HG03558 (cell line): Measurements from ENCODE around the gene RAPSN.

Experiments used
- ATAC-seq: cut with Tn5 transposase; IDR thresholded peaks from one replicate; pipeline ENCODE4 v1.9.1; 2021; ENCODE audit warnings: moderate number of reproducible peaks; ENCODE audit not compliant: unreplicated experiment; ENCODE audit errors: extremely low read depth

RAPSN gene

DNA sequence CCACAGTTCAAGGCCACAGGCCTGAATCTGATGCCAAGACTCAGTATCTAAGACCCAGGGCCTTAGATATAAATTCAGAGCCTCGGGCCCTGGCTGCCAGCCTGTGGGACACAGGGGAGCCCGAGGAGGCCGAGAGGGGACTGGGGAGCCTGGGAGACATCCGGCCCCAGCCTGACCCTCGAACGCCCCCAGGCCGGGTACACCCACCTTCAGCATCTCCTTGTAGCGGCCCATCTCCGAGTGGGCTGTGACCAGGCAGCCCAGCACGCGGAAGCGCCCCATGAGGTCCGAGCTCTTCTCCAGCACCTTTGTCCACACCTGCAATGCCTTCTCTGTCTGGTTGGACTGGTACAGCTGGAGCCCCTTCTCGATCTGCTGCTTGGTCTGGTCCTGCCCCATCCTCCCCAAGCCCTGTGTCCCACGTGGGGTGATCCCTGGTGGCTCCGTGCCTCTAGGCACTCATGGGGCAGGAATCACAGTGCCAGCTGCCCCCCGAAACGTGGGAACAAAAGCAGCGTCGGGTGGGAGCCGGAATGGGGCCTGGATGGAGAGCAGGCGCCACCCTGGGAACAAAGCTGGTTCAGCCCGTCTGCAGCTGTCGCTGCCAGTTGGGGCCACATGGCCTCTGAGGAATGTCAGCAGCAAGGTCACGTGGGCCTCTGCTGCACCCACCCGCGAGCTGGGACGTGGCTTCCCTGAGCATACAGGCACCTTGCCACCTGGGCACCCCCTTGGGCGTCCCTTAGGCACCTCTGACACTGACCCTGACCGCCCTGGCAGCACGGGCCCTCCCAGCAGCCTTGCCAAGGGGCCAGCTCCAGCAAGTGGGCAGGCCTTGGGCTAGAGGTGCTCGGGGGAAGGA, at the start of gene RAPSN:
Gene RAPSN (minus strand): TSS at position 571 of the 862 bp plus-strand sequence. CDS start 172 bp downstream, at position 399.
- no peak for ATAC-seq

DNA sequence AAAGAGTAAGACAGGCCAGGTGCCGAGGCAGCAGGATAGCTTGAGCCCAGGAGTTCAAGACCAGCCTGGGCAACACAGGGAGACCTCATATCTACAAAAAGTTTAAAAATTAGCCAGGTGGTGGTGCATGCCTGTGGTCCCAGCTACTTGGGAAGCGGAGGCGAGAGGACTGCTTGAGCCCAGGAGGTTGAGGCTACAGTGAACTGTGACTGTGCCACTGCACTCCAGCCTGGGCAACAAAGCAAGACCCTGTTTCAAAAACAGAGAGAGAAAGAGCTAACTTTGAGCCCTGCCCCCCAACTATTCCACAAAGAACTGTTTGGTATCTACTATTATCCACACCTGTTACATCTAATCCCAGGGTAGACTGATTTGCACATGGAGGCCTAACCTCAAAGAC, 49.2 kb upstream of the RAPSN start:
- ATAC-seq, result no peak

DNA sequence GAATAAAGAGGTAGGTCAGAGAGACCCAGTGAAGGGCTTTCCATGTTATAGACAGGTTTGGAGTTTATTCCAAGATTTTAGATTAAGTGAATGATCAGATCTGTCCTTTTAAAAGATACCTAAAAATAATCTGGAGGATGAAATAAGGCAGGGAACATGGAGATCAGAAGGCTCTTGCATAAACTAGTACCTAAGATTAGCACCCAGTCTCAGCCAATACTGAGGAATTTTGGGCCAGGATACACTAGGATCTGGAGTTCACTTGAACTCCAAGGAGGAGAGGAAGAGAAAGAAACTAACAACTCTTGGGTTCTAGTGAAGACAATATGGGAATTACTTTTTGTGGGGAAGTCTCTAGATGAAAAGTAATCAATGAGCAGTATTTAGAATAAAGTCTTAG, 47.9 kb upstream of the RAPSN start:
- ATAC-seq, result no peak

- no peak for ATAC-seq
Observed at GRCh38 chr11:47495856-47496217, 46.9 kb upstream of the RAPSN start.

- ATAC-seq, result no peak
Observed at GRCh38 chr11:47495011-47495855, 46.3 kb upstream of the RAPSN start.

DNA sequence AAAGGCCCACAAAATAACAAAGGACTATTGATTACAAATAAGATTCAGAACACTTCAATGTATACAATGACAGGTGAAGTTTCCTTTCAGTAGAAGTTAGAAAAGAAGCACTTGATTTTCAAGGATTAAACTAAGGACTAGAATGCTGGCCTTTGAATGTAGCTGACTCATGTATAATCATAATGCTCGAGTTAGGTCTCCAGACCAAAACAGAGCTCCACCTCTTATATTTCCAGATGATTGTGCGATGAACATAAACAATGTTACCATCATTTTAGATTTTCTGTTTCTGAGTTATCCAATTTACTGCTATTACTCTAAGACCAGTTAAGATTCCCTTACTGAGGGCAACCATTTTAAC, 40.4 kb upstream of the RAPSN start:
- ATAC-seq, result no peak

GRCh38 chr11:47488674-47489394, 39.9 kb upstream of the RAPSN start:
- ATAC-seq, result no peak

DNA sequence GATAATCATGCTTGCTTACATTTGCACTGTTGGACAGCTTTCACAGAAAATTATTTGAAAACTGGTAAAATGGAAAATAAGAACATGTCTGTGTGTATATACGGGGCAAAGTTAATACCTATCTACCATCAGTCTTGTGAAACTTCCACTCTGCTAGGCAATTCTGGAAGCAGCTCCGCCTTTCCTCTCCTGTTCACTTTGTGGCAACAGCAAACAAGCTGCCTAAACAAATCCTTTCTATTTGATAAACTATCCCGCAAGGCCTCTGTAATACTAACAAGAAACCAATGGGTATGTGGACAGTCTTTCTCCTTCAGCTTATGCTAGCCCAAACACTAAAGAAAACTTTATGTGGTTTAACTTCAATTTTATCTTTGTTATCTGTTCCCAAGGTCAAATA, 39.2 kb upstream of the RAPSN start:
- ATAC-seq, result no peak

DNA sequence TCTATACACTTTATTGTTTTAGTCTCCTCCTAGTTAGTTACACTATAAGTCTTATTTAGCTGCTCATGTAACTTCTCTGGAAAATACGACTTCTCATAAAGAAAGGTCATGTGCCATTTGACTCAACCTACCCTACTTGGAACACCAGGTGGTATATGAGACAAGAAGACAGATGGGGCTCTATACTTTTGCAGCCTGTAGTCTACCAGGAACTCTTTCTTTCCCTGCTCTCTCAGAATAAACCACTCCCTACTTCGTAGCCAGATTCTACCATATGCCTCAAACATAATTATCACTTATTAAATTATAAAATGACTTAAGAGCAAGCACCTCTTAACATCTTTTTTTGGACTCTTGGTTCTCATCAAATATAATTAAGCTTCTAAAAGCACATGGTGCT, 38.5 kb upstream of the RAPSN start:
- no peak for ATAC-seq

GRCh38 chr11:47485107-47485506, 36.2 kb upstream of the RAPSN start:
- no peak for ATAC-seq

GRCh38 chr11:47483457-47483856, 34.5 kb upstream of the RAPSN start:
- ATAC-seq, result no peak

DNA sequence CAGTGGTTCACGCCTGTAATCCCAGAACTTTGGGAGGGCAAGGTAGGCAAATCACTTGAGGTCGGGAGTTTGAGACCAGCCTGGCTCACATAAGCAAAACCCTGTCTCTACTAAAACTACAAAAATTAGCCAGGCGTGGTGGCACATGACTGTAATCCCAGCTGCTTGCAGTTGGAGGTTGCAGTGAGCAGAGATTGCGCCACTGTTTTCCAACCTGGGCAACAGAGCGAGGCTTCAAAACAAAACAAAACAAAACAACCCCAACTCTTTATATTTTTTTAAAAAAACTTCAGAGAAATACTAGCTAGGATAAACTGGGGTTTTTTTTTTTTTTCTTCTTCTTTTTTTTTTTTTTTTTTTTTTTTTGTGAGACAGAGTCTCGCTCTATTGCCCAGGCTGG, 31.8 kb upstream of the RAPSN start:
- ATAC-seq, result no peak

- no peak for ATAC-seq
Observed at GRCh38 chr11:47478651-47479329, 29.9 kb upstream of the RAPSN start.

- ATAC-seq, result no peak
Observed at GRCh38 chr11:47477753-47478152, 28.8 kb upstream of the RAPSN start.

GRCh38 chr11:47477323-47477722, 28.4 kb upstream of the RAPSN start:
- ATAC-seq, result no peak

GRCh38 chr11:47470671-47471070, 21.7 kb upstream of the RAPSN start:
- ATAC-seq, result no peak

GRCh38 chr11:47469361-47470179, 20.6 kb upstream of the RAPSN start:
- no peak for ATAC-seq

- ATAC-seq, result no peak
Observed at GRCh38 chr11:47468598-47469214, 19.8 kb upstream of the RAPSN start.

- ATAC-seq, result no peak
Observed at GRCh38 chr11:47467357-47467756, 18.4 kb upstream of the RAPSN start.
